Activated CD4-positive, alpha-beta T cell treated with anti-CD3 and anti-CD28 coated beads, Interleukin-2, amount 50 U/mL, for 4 hours (primary cell): ENCODE data around the gene KPNB1.
"Not testable (repeated sequence)": the region's sequence is repeated elsewhere in the genome, so short reads cannot be mapped to it uniquely, and the experiment has no call there.

Experiments used
- DNase-seq, 2 experiments: peaks; one replicate each; pipeline ENCODE4 v3.0.0-alpha.2; 2020

The KPNB1 gene

GRCh38 chr17:47682727-47683126 lies 33.0 kb downstream of the KPNB1 start:
- not testable (repeated sequence) for DNase-seq

GRCh38 chr17:47684025-47684424 lies 34.3 kb downstream of the KPNB1 start:
- DNase-seq = no peak

- DNase-seq = no peak
These were observed 34.9 kb downstream of the KPNB1 start for GRCh38 chr17:47684535-47685193.

- DNase-seq = no peak
These were observed 36.0 kb downstream of the KPNB1 start for GRCh38 chr17:47685556-47686275.

GRCh38 chr17:47686276-47686635 lies 36.5 kb downstream of the KPNB1 start:
- DNase-seq = no peak

GRCh38 chr17:47686664-47687327 lies 37.1 kb downstream of the KPNB1 start:
- DNase-seq = no peak

GRCh38 chr17:47687328-47687690 lies 37.6 kb downstream of the KPNB1 start:
- DNase-seq = no peak

- no peak for DNase-seq
These were observed 38.0 kb downstream of the KPNB1 start for GRCh38 chr17:47687748-47688147.

GRCh38 chr17:47690121-47690520 lies 40.4 kb downstream of the KPNB1 start:
- DNase-seq = no peak

GRCh38 chr17:47692137-47692894 lies 42.6 kb downstream of the KPNB1 start:
- DNase-seq = no peak

- DNase-seq = no peak
These were observed 43.4 kb downstream of the KPNB1 start for GRCh38 chr17:47692895-47693730.

GRCh38 chr17:47693731-47694580 lies 44.2 kb downstream of the KPNB1 start, which contains the start of gene TBKBP1:
TSS of gene TBKBP1 (plus strand) at chr17:47694161. CDS start at chr17:47696113, 1,952 bp downstream.
- DNase-seq = peak; percentile 60 to 68

- DNase-seq = peak; percentile 60 to 67
These were observed 45.1 kb downstream of the KPNB1 start for GRCh38 chr17:47694581-47695428.

GRCh38 chr17:47695429-47696376 lies 46.0 kb downstream of the KPNB1 start:
- DNase-seq = no peak

GRCh38 chr17:47696717-47697642 lies 47.3 kb downstream of the KPNB1 start:
- DNase-seq = no peak

- no peak for DNase-seq
These were observed 48.4 kb downstream of the KPNB1 start for GRCh38 chr17:47697906-47698711.
